IPS-11a (cell line): ENCODE measurements around the gene PDE4B.

Experiments
- H3K4me3 ChIP-seq: one replicate; pipeline ENCODE4 v1.5.1; 2013; ENCODE audit warnings: low read depth, low read length, control low read depth

Gene PDE4B

GRCh38 chr1:66226985-66227384 lies 434.3 kb downstream of the PDE4B start:
- H3K4me3 ChIP-seq, result no peak overlapping the region

DNA sequence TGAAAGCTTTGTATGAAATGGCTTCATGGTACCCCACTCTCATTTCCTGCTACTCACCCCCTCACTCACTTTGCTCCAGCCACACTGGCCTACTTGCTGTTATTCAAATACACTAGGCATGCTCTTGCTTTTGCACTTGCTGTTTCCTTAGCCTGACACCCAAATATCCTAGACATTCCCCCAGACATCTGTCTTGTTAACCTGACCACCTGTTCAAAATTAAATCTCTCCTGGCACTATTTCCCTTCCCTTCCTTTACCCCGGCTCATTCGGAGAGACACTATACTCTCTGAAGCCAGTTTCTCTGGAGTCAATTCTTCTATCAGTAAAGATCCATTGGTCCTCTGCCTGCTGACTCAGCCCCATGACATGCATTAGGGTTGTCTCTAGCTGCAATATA lies 435.3 kb downstream of the PDE4B start:
- no peak overlapping the region for H3K4me3 ChIP-seq

GRCh38 chr1:66231217-66231616 lies 438.5 kb downstream of the PDE4B start:
- H3K4me3 ChIP-seq, result no peak overlapping the region

DNA sequence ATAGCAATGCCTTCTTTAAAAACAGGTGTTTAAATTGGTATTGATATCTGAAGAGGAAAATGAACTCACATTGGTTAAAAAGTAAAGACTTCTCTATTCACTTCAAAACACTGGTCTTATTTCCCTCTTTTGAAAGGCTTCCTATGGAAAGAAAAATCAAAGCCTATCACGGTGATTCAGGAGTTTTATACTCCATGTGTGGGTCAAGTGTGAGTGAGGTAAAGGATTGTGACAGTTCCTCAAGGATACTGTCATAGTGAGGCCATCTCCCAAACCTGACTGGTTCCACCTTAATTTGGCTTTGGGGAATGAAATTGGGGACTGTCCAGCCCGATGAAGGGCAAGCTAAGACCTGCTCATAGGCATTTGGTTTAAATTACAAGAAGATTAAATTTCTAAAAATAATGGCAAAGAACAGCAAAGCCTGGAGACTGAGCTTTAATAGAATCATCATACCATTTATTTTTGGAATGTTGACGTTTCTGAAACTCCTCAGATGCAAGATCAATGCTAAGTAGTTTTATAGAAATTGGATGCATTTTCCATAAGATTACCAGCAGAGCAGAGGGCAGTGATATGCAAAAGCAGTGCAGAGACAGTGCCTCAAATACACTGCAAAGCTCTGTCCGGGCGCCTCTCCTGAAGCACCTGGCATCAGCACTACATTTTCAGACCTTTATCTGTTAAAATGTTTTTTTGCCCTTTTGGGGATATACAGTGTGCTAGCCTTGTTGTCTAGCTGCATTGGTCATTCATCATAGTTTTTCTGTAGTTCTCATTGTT lies 439.2 kb downstream of the PDE4B start:
- no peak overlapping the region for H3K4me3 ChIP-seq

DNA sequence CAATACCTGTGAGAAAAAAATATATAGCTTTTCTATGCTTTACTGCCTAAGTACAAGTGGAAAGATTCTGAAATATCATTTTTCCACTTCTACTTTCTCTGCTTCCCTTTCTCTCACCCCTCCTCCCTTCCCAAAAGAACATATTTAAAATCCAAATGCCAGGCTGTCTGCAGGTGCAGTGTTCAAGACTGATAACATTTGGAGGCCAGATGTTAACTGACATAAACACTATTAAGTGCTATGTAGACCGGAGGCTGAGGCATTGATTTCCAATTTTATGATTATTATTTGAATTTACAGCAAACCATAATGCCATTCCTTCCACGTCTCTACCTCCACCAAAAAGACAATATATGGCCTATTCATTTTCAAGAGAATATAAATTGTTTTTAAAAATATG lies 444.3 kb downstream of the PDE4B start:
- H3K4me3 ChIP-seq, result no peak overlapping the region

DNA sequence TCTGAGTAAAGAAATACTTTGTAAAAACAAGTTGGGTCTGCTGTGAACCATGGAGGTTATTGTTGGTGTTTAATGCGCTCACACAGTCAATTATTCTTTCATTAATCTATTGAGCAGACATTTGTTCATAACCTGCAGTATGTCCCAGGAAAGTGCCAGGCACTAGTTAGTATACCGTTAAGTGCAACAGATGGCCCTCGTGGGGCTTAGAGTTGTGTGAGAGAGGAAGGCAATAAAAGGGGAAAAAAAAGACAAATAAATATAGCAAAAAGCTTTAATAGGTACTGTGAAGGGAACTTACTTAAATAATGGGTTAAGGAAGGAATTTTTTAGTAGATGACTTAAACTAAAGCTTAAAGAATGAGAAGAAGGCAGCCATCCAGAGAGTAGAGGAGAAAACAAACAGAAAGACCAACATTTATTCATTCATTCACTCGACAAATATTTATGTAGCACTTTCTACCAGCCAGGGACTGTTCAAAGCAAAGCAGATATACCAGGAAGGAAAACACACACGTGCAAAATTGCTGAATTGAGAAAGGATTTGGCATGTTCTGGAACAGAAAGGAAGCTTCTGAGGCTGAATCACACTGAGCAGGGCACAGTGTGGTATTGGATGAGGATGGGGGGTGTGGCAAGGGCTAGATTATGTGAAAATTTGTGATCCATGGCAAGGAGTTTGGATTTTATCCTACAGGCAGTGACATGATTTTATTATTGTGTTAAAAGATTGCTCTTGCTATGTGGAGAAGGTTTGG lies 445.2 kb downstream of the PDE4B start:
- no peak overlapping the region for H3K4me3 ChIP-seq

DNA sequence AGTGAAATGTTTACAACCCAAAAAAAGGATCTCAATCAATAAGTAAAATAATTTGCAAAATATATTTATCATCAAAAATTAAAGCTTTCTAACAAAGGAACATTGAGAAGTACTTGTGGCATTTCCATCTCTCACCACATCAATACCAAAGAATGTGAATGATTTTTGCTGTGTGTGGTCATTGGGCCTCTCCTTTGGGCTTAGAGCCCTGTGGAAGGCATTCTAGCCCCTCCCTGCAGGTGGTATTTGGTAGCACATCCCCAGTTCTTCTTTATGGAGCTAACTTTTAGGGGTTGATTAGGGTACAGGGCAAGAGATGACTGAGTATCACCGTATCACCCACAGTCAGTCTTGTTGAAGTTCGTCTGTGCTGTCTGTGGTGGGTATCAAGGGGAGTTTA lies 447.1 kb downstream of the PDE4B start:
- H3K4me3 ChIP-seq, result no peak overlapping the region

DNA sequence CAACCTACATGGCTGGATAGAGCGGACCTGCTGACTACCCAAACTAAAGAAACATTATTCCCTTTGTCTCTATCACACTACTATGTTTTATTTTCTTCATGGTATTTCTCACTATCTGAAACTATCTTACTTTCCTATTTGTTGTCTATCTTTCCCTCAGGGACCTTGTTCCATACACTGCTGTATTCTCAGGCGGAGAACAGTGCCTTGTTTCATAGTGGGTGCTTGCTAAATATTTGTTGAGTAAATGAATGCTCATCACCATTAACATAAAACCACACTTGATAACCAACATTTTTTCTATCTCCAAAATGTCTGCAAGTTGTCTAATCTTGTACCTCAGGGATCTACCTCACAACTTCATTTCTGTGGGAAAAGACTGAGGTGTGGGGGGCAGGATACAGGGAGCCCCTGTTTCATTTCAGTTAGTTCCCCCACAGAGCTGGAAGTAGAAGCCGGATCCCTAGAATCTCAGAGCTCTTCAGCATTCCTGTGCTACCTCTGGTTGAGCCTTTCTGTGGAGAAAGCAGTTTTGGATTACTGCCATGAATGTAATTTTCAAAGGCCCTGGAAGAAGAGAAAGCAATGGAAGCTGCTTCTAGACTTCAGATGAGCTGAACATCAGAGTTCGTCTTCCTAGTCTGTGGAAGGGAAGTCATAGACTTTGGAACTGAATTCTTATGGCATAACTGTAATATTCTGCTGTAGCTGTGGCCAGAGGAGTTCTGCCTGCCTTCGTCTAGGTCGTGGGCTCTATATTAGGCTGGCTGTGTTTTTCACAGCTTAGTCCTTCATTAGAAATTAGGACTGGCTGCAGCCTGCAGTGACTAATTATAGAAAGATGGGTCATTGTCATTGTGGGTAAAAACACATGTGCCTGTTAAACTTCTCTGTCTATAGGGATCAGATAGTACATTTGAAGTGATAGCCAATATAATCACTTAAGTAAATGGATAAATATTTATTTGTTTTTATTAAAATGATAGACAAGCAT lies 448.1 kb downstream of the PDE4B start:
- no peak overlapping the region for H3K4me3 ChIP-seq

DNA sequence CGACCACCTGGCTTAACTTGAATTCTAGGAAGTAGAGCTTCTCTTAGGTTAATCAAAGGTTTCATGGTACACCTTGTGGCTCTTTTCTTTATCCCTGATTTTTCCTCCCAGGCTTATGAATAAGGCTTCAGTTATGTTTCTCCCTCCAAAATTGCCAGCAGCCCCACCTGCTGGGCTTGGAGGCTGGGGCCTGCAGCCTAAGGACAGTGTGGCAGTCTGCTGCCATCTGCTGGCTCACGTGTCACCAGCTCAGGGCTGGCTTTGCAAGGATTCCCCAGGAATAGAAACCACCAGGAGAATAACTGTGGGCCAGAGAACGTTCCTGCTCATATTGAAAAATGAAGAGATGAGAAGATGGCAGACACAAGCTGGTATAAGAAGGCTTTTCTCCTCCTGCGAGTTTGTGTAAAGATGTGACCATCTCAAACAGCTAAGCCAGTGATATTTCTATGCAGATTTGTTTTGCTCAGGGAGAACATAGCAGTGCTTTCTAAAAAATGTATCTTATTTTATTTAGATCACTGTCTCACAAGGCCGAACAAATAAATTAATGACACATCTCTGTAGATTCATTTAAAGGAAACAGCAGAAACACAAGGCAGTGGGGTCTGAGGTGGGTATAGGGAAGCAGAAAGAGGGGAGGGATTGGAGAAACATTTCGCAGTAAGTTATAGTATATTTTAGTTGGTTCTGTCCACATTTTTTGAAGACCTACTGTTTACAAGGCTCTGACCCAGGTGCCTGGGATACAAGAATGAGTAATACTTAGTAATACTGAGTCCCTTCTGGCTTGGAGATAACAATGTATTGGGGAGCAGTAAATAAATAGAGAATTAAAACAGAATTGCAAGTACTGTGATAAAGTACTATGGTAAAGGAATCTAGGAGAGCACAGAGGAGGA lies 450.2 kb downstream of the PDE4B start:
- no peak overlapping the region for H3K4me3 ChIP-seq

DNA sequence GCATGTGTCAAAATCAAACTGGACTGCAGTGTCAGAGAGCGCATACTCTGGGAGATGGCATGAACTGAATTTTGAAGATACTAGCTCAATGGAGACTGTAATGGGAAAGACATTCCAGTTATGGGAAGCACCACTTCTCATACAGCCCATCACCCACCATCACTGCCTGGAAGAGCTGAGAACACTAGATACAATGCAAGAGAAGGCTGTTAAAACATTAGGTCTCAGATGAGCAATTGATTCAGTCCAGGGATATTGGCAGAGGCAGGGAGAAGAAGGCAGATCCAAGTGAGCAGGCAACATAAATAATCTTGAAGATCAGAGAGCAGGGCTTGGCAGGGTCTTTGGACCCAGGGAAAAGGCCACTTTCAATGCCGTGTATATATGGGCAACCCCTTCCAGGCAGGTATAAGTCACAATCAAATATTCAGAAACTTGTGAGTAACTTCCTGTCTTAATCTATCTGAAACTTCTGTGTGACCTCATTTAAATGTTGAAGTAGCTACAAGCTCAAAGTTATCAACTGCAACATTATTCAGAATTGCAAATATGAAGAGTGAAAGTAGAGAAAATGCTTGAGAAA lies 450.9 kb downstream of the PDE4B start:
- H3K4me3 ChIP-seq, result no peak overlapping the region

DNA sequence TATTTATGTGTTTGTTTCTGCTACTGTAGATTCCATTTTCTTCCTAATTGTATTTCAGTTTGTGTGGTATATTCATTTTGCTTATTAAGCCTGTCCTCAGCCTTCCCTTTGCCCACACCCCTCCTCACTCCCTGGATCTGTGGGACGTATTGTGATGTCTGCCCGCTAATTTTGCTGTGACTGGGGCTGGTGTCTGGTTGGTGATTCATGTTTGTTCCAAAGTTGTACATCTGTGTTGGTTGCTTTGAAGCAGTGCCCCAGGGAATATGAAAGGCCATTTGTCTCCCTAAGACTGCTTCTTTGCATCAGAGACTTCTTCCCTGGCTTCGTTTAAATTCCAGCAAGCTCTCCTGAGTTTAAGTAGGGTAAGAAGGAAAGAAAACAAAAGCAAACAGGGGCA lies 451.7 kb downstream of the PDE4B start:
- no peak overlapping the region for H3K4me3 ChIP-seq

DNA sequence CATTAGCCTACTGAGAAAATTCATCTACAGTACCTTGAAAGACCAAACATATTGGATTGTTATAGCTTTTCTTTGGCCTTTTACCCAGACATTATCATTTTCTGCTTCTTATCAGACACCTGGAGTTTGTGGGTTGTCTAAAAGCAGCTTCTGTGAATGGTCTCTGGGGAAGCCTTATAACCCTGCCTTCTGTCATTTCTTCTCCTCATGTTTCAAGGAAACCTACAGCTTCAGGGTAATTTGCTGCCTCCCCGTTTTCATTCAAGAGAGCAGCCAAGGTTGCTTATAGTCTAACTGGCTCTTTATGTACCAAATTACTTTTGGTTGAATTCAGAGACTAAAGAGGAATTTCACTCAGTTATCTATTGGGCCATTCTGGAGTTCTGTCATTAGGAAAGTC lies 453.0 kb downstream of the PDE4B start:
- no peak overlapping the region for H3K4me3 ChIP-seq

DNA sequence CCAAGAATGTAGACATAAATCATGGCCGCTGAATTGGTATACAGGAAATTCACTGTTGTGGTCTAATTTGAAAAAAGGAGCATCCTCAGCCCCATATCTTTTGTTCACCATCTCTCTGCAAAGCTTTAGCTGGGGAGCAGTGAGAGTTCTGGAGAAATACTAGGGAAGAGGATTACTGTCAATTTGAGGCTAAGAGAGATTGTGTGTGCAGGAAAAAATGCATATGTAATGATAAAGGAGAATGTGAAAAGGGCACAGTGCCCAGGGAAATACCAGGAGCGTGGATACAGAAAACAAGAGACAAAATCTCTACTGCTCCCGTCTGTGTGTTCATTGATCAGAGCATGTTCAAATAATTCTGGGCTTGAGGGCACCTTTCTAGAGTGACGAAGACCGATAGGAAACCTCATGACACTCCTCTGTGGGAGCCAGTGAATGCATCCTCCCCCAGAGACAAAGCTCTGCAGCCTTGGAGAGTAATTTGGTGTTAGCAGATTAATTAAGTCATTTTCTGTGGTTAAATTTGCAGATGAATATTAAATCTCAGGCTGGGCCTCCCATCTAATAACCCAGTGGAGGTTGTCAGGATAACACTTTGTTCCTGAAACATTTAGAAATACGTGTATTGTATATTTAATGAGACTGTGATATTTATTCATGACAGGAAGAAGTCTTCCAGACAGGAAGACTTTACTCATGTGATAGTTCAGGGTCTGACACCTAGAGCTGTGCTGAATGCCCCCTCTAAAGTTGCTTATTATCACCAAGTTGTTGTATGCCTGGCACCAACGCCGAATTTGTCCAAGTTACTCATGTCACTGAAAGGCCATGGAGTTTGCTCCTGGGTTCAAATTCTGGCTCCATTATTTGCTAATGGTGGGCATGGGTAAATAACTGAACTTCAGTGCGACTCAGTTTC lies 453.9 kb downstream of the PDE4B start:
- no peak overlapping the region for H3K4me3 ChIP-seq

- H3K4me3 ChIP-seq, result no peak overlapping the region
Measured at GRCh38 chr1:66247415-66248208, 454.9 kb downstream of the PDE4B start.

GRCh38 chr1:66248257-66248656 lies 455.6 kb downstream of the PDE4B start:
- no peak overlapping the region for H3K4me3 ChIP-seq

DNA sequence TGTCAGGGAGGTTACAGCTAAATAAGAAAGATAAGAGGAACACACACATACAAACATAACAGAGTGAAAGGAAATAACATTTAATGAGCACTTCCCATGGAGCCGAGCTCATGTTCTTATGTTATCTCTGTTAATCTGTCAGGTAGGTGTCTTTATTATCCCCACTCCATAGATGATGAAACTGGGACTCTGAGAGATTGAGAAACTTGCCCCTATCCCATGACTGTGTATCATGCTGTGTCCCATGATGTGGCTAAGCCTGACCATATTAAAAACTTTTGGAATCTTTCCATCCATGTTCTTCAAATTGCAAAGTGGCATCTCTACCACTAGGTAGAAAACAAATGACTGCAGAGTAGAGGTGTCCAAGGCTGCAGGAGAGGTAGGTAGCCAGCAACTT lies 456.1 kb downstream of the PDE4B start:
- no peak overlapping the region for H3K4me3 ChIP-seq

DNA sequence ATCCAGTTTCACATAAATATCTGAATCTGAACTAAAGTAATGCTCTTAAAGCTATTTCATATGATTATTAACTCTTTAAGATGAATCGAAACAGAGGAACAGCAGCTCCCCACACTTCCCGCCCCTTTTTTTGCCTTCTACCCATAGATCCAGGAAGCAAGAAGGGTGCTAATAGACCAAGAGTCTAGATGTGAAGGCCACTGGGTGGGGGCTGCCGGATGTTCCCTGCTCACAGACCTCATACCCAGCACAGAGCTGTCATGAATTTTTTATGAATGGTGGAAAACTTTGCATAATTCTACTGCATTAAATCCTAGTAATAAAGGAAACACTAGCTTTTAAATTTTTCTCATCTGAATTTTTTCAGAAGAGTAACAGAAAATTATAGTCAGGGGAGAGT lies 457.4 kb downstream of the PDE4B start:
- no peak overlapping the region for H3K4me3 ChIP-seq

DNA sequence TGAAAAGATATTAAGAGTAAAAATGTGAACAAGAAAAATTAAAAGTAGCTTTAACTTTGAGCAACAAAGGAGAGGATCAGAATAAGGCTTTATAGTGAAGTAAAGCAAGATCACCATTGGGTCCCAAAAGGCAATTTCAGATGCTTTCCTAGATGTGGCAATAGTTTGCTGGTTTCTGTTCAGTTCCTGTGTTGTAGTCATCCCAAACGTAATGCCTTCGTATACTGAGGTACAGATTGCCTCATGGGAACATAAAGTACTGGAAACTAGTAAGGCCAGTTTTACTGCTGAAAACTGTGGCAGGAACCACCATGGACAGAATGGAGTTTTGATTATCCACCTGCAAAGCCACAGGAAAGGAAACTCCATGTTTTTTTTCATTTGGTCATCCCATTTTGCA lies 457.8 kb downstream of the PDE4B start:
- no peak overlapping the region for H3K4me3 ChIP-seq
